ENCODE results near the gene SLC25A29. TPM values are rescaled to one million over a fixed set of nuclear protein-coding genes. Genes with fewer than 3 reads are reported as not detected.

SLC25A29 gene
- total and polyA plus RNA-seq, 7 donors: 3.0 to 40.4 (median 26.7) TPM

DNA sequence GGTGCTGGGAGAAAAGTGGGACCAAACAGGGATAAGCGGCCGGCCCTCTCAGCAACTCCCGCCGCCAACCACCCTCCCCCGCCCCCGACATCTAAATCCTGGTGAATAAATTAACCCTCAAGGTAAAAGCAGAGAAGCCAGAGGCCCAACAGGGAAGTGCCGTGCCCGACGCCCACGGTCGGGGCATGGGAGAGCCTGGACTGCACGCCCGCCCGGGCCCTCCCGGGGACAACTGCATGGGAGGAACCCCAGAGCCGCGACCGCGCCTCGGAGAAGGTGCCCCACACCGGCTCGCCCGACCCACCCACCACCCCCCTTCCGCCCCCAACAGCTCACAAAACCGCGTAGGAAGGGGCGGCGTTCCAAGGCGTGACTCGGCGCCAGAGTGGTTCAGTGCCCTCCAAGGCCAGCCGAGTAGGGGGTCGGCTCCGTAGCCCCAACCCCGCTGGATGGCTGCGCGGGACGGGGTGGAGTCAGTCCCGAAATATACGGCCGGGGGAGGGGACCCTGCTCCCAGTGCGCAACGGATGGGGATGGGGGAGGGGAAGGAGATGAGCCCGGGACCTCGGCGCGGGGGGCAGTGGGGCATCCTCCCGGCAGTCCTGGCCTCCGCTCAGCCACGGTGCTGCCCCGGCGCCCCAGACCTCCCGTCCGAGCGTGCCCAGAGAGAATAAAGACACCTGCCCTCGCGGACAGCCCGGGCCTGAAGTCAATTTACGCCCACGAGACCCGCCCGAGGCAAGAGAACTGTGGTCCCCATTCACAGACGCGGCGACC, 732 bp downstream of the SLC25A29 start:
- WGBS, 2 donors: 1% methylated on average over 65 of the region's 65 CpGs
- Histone ChIP-seq H3K4me3 (peak overlapping the region; percentile 65 to 98 (median 75)), H3K36me3 (no peaks in the 10 kb centered on the region), H3K4me1 (peaks cover 0 to 36% (median 29%) of the 10 kb centered on the region in 4 donors), H3K27ac (peak overlapping the region; percentile 85 to 92 (median 90)), H3K27me3 (no peaks in the 10 kb centered on the region), H3K9me3 (no peaks in the 10 kb centered on the region)
- DNase-seq: no peak
- intact Hi-C loops (cut with DNase I): loop anchor here (2.0 kb wide), 2 partner anchors 65 to 71 kb away; partner anchors contain the start of gene WDR25
- TF ChIP-seq POLR2A (IDR thresholded peaks at IDR 0.05) (no peak), CTCF (IDR thresholded peaks at IDR 0.05) (no peak), EP300 (IDR thresholded peaks at IDR 0.05) (no peak), POLR2AphosphoS5 (IDR thresholded peaks at IDR 0.05) (no peak)

DNA sequence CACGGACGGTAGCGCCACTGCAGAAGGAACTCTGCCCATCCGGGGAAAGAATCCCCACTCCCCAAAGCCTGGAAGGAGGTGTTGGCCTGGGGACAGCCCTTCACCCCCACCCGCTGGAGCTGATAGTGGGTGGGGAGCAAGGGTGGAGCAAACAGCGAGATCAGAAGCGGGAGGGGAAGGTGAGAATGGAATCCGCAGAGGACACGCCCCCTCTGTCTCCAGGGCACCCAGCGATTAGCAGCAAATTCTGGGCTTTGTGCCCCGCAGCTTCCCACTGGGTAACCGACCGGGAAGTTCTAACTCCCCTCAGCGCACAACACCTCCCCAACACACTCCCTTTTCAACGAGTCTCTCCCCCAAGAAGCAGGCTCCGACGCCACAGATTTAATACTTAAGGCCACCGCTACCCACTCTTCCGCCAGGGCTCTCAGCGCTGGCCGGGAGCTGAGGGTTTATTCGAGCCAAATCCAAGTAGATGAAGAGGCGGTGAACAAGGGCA, 1.4 kb downstream of the SLC25A29 start:
- no peaks in the 10 kb centered on the region for H3K36me3 ChIP-seq
- intact Hi-C loops (cut with DNase I): no loop called here
- no peaks in the 10 kb centered on the region for H3K9me3 ChIP-seq
- H3K27me3 ChIP-seq: no peaks in the 10 kb centered on the region
- no peak for TF ChIP-seq POLR2A (IDR thresholded peaks at IDR 0.05)
- peak in 1 of 4 donors; percentile 20 for TF ChIP-seq POLR2AphosphoS5 (IDR thresholded peaks at IDR 0.05)
- no peak for TF ChIP-seq CTCF (IDR thresholded peaks at IDR 0.05)
- 4 to 13% methylated on average over 21 to 23 of the region's 23 CpGs for WGBS, 2 donors
- H3K4me1 ChIP-seq: peaks cover 0 to 36% (median 29%) of the 10 kb centered on the region in 4 donors
- DNase-seq: no peak
- peak overlapping the region; percentile 65 to 98 (median 75) for H3K4me3 ChIP-seq
- peak overlapping the region; percentile 85 to 92 (median 90) for H3K27ac ChIP-seq

DNA sequence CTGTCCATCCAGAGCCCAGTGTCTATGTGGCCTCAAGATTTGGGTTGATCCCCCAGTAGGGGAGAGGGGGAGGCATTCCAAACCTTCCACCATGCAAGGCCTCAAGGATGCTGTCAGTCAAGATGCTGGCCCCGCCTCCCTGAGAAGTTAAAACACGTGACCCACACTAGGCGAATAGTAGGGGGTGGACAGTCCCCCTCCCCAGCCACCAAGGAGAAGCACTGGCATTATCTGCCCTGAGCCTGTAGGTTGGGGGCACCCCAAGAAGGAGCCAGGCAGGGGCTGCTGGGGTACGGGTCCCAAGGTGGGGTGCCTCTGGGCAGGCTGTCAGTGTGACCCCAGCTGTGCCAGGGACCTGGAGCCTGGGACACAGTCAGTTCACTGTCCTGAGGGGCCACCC, 2.3 kb downstream of the SLC25A29 start:
- DNase-seq: no peak
- H3K9me3 ChIP-seq: no peaks in the 10 kb centered on the region
- H3K4me1 ChIP-seq: peaks cover 0 to 37% (median 36%) of the 10 kb centered on the region in 4 donors
- intact Hi-C loops (cut with DNase I): no loop called here
- 71 to 74% methylated on average over 4 of the region's 4 CpGs for WGBS, 2 donors
- H3K4me3 ChIP-seq: no peak overlapping the region
- TF ChIP-seq POLR2A (IDR thresholded peaks at IDR 0.05): no peak
- TF ChIP-seq POLR2AphosphoS5 (IDR thresholded peaks at IDR 0.05): no peak
- no peak for TF ChIP-seq EP300 (IDR thresholded peaks at IDR 0.05)
- TF ChIP-seq CTCF (IDR thresholded peaks at IDR 0.05): no peak
- H3K36me3 ChIP-seq: no peaks in the 10 kb centered on the region
- H3K27me3 ChIP-seq: no peaks in the 10 kb centered on the region
- H3K27ac ChIP-seq: peak overlapping the region in 1 of 4 donors; percentile 92

DNA sequence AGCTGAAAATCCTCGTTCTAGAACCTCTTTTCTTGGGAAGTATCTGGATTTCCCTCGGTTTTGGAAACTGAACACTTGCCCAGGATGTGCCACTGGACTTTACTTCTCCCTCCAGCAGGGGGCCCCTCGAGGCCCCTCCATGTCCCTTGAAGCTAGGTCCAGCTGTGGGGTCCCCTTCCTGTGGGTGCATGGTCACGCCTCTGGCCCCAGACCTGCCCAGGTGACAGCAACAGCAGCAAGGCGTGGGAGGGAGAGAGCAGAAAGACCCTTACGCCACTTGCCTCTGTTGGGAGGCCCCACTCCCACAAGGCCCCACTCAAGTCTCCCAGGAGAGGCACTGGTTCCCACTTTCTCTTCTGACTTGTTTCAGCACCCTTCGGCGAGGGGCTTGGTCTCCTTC, 3.1 kb downstream of the SLC25A29 start:
- H3K27me3 ChIP-seq: no peaks in the 10 kb centered on the region
- no peaks in the 10 kb centered on the region for H3K9me3 ChIP-seq
- intact Hi-C loops (cut with DNase I): no loop called here
- TF ChIP-seq POLR2AphosphoS5 (IDR thresholded peaks at IDR 0.05) (no peak), POLR2A (IDR thresholded peaks at IDR 0.05) (no peak), CTCF (IDR thresholded peaks at IDR 0.05) (peak in 3 of 4 experiments; percentile 15 to 43 (median 42)), EP300 (IDR thresholded peaks at IDR 0.05) (no peak)
- peak overlapping the region in 1 of 4 donors; percentile 41 for H3K27ac ChIP-seq
- WGBS, 2 donors: 63% methylated on average over 8 of the region's 8 CpGs
- no peaks in the 10 kb centered on the region for H3K36me3 ChIP-seq
- peaks cover 0 to 45% (median 41%) of the 10 kb centered on the region in 4 donors for H3K4me1 ChIP-seq
- no peak for DNase-seq
- H3K4me3 ChIP-seq: no peak overlapping the region

All from sigmoid colon (tissue), 7 donors.